ENCODE data around the gene MUC6.

The MUC6 gene

DNA sequence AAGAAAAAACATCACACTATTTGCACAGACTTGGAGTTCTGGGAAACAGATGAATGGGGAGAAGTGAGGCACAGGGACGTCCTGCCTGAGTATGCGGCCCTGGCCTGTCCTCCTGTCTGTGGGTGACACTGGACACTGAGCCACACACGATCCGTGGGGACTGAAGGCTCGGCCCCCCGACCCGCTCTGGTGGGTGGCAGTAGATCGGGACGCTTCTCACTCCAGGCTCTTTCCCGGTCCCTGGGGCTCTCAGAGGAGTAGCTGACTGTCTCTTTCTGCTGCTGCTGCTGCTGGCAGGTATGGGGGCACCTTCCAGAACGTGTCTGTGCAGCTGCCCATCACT is 27.7 kb downstream of the MUC6 start:
- in situ Hi-C loops (cut with MboI; ENCODE audit: low sequenced_read_pairs, unreplicated experiment), result no loop called here
- TF ChIP-seq, protein P1, sequence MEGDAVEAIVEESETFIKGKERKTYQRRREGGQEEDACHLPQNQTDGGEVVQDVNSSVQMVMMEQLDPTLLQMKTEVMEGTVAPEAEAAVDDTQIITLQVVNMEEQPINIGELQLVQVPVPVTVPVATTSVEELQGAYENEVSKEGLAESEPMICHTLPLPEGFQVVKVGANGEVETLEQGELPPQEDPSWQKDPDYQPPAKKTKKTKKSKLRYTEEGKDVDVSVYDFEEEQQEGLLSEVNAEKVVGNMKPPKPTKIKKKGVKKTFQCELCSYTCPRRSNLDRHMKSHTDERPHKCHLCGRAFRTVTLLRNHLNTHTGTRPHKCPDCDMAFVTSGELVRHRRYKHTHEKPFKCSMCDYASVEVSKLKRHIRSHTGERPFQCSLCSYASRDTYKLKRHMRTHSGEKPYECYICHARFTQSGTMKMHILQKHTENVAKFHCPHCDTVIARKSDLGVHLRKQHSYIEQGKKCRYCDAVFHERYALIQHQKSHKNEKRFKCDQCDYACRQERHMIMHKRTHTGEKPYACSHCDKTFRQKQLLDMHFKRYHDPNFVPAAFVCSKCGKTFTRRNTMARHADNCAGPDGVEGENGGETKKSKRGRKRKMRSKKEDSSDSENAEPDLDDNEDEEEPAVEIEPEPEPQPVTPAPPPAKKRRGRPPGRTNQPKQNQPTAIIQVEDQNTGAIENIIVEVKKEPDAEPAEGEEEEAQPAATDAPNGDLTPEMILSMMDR (IDR thresholded peaks at IDR 0.05; ENCODE audit: borderline replicate concordance, control extremely low read depth, extremely low read depth, insufficient read depth, missing control alignments), result no peak
- no peak for DNase-seq (ENCODE audit: low spot score)

DNA sequence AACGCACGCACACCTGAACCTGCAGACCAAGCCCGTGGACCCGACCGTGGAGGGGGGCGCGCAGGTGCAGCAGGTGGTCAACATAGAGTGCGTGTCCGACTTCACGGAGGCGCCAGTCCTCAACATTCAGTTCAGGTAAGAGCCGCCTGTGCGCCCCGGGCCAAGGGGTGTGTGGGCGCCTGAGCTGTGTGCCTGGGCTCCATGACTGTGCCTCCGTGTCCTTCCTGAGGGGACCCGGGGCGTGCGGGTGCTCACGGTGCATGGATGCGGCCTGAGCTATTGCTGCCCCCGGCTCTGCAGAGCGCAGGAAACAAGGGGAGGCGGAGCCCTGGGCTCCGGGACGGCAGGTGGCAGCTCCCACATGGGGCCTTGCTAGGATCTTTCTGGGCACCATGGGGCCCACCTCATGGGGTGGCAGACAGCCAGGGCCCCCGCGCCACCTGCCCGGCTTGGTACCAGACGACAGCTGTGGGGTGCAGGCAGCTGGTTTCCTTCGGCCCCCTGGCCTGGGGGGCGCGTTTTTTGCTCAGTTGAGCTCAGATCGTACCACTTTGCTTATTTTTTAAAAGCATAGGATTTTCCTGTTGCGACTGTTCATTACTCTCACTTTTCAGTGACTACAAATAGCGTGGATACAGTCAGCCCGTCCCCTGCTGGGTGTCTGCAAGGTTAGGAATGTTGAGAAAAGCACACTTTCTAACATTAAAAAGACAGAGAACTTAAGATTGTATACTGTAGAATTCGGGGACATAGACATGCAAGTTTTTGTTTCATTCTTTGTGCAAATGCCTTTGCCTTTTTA is 28.3 kb downstream of the MUC6 start:
- no peak for DNase-seq (ENCODE audit: low spot score)
- TF ChIP-seq, protein P1 (IDR thresholded peaks at IDR 0.05; ENCODE audit: borderline replicate concordance, control extremely low read depth, extremely low read depth, insufficient read depth, missing control alignments), result no peak
- in situ Hi-C loops (cut with MboI; ENCODE audit: low sequenced_read_pairs, unreplicated experiment), result no loop called here

DNA sequence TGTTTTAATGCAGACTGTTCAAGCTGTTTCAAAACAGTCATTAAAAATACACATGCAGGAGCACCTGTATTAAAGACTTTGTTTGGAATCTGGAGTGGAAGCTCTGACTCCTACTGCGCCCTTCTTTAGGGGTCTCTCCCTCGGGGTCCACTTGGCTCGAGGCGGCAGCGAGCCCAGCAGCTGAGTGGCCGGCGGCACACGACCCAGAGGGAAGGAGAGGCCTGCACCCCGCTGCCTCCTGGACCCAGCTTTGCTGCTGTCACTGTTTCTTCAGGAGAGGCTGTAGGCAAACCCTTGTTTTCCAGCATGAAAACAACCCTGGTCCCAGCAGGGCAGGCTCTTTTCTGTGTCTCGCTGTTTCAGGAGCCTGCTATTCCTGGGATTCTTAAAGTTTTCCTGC is 29.2 kb downstream of the MUC6 start:
- TF ChIP-seq, protein P1 (IDR thresholded peaks at IDR 0.05; ENCODE audit: borderline replicate concordance, control extremely low read depth, extremely low read depth, insufficient read depth, missing control alignments), result no peak
- DNase-seq (ENCODE audit: low spot score), result no peak
- in situ Hi-C loops (cut with MboI; ENCODE audit: low sequenced_read_pairs, unreplicated experiment), result no loop called here

DNA sequence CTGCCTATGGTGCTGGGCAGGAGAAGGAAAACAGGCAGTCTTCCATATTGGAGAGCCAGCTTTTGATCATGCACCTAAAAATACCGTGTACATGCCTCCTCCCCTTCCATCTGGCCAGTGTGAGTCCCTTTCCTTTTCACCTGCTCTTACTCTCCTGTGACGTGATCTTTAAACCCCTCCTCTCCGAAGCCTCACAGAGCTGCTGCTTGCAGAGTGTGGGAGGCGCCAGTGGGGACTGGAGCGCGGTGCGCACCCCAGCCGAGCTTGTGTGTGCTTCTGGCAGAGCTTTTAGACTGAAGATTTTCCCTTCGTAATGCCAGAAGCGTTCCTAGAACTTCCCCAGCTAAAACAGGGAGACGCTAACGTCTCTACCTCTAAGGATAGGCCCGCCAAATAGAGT is 29.8 kb downstream of the MUC6 start:
- in situ Hi-C loops (cut with MboI; ENCODE audit: low sequenced_read_pairs, unreplicated experiment), result no loop called here
- DNase-seq (ENCODE audit: low spot score), result no peak
- TF ChIP-seq, protein P1 (IDR thresholded peaks at IDR 0.05; ENCODE audit: borderline replicate concordance, control extremely low read depth, extremely low read depth, insufficient read depth, missing control alignments), result no peak

DNA sequence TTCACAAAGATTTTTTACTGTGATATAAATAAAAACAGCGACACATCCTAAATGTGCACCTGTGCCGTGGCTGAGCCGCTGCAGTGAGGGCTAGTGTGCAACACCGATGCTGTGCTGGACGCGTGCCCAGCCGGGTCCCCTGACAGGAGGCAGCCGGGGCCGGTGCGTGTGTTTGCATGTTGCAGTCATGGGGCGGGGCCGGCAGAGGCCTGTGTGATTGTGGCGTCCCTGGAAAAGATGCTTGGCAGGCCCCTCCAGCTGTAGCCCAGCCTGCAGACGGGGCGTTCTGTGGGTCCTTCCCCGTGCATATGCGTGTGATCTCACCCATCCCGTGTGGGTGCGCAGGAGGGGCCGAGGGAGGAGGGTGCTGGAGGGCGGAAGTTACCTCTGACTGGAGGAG is 30.6 kb downstream of the MUC6 start:
- in situ Hi-C loops (cut with MboI; ENCODE audit: low sequenced_read_pairs, unreplicated experiment), result no loop called here
- no peak for DNase-seq (ENCODE audit: low spot score)

DNA sequence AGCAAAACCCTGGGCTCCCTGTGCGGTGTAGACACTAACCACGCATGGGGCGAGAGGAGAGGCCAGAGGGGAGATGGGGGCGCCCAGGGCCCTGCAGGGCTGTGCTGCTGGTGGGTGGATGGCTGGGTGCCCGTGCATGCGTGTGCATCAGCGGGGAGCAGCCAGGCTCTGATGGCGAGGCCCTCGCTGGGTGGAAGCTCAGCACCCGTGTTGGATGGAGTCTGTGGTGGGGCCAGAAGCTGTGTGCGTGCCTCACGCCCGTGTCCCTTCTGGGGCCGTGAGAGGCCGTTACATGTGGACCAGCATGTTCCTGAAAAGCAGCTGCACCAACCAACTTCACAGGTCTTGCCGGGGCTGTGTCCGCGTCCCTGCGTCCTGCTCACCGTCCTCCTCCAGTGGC is 33.4 kb downstream of the MUC6 start:
- DNase-seq (ENCODE audit: low spot score), result no peak
- TF ChIP-seq, protein P1 (IDR thresholded peaks at IDR 0.05; ENCODE audit: borderline replicate concordance, control extremely low read depth, extremely low read depth, insufficient read depth, missing control alignments), result no peak

More for the DNA sequence above, 30.6 kb downstream of the MUC6 start:
- TF ChIP-seq, protein P1 (IDR thresholded peaks at IDR 0.05; ENCODE audit: borderline replicate concordance, control extremely low read depth, extremely low read depth, insufficient read depth, missing control alignments), result no peak

More for the DNA sequence above, 33.4 kb downstream of the MUC6 start:
- in situ Hi-C loops (cut with MboI; ENCODE audit: low sequenced_read_pairs, unreplicated experiment), result no loop called here
